H1 (cell line): ENCODE results near the gene SMG7. TPM values are rescaled to one million over a fixed set of nuclear protein-coding genes. Genes with fewer than 3 reads are reported as not detected.

Source experiments
- CTCF ChIA-PET: fragments of 300-600 bp; sonication (Branson Sonifier 250); formaldehyde crosslinking; loops from one replicate; lab custom pipeline; 2021; ENCODE audit not compliant: partially characterized antibody; lab: Charles Lee
- POLR2A ChIA-PET: fragments of 300-600 bp; sonication (Branson Sonifier 250); formaldehyde crosslinking; loops from one replicate; lab custom pipeline; 2021; ENCODE audit warnings: inconsistent platforms; ENCODE audit not compliant: partially characterized antibody; lab: Charles Lee
- DNase-seq, 2 experiments: peaks; one replicate each; pipeline versions ENCODE4 v3.0.0 to v3.0.0-alpha.2; 2010 to 2022; ENCODE audit warnings: low spot score in 2 of 2, low read depth in 1 of 2, mixed read lengths in 1 of 2
- FAIRE-seq: peaks from 2 replicates; lab custom pipeline; 2011; peaks lifted over from hg19 to GRCh38; lab: Jason Lieb, UNC
- H2AFZ ChIP-seq: 2 replicates; pipeline ENCODE4 v1.8.1; 2012; ENCODE audit warnings: low read length, inconsistent platforms
- H2AK5ac ChIP-seq: 2 replicates; pipeline ENCODE4 v1.6.1; 2013; ENCODE audit warnings: low read depth, low read length
- H2BK120ac ChIP-seq: replicated peaks from 2 replicates; pipeline ENCODE3; 2013; ENCODE audit warnings: low read depth, low read length, inconsistent platforms
- H2BK12ac ChIP-seq: 2 replicates; pipeline ENCODE4 v1.6.1; 2013; ENCODE audit warnings: low read depth, low read length
- H2BK15ac ChIP-seq: 2 replicates; pipeline ENCODE4 v1.6.1; 2013; ENCODE audit warnings: low read length
- H2BK20ac ChIP-seq: 2 replicates; pipeline ENCODE4 v1.6.1; 2013; ENCODE audit warnings: low read length
- H2BK5ac ChIP-seq: 2 replicates; pipeline ENCODE4 v1.6.1; 2013; ENCODE audit warnings: low read depth, low read length
- H3K14ac ChIP-seq: 2 replicates; pipeline ENCODE4 v1.6.1; 2013; ENCODE audit warnings: inconsistent platforms; ENCODE audit not compliant: insufficient read length
- H3K18ac ChIP-seq: 2 replicates; pipeline ENCODE4 v1.6.1; 2013; ENCODE audit warnings: low read length; ENCODE audit errors: extremely low read depth
- H3K23ac ChIP-seq: 2 replicates; pipeline ENCODE4 v1.6.1; 2013; ENCODE audit warnings: inconsistent platforms; ENCODE audit not compliant: insufficient read length
- H3K23me2 ChIP-seq: 2 replicates; pipeline ENCODE4 v1.6.1; 2013; ENCODE audit warnings: low read depth, low read length
- H3K27ac ChIP-seq: 2 replicates; pipeline ENCODE4 v1.6.1; 2011; ENCODE audit warnings: low read depth, low read length, inconsistent platforms
- H3K27me3 ChIP-seq, 4 experiments: replicated peaks in 1 of 4; 1 replicate in 1 of 4; 2 replicates in 3 of 4; pipeline versions ENCODE4 v1.6.1 to v1.8.1; 2011 to 2013; ENCODE audit warnings: low read length in 3 of 4, mild to moderate bottlenecking in 3 of 4, inconsistent platforms in 2 of 4, mixed read lengths in 2 of 4, moderate library complexity in 1 of 4; ENCODE audit not compliant: control insufficient read depth in 3 of 4, insufficient read depth in 3 of 4; ENCODE audit errors: extremely low read depth in 1 of 4
- H3K36me3 ChIP-seq, 4 experiments: 2 replicates each; pipeline versions ENCODE4 v1.6.1 to v1.8.1; 2011 to 2013; ENCODE audit warnings: mild to moderate bottlenecking in 4 of 4, low read length in 3 of 4, moderate library complexity in 2 of 4, control low read depth in 1 of 4, inconsistent platforms in 1 of 4; ENCODE audit not compliant: insufficient read depth in 4 of 4, control insufficient read depth in 2 of 4
- H3K4ac ChIP-seq: replicated peaks from 2 replicates; pipeline ENCODE3; 2013; ENCODE audit warnings: low read length, low read depth, mixed read lengths, inconsistent platforms; ENCODE audit not compliant: insufficient read length
- H3K4me1 ChIP-seq, 4 experiments: replicated peaks in 1 of 4; 1 replicate in 1 of 4; 2 replicates in 3 of 4; pipeline versions ENCODE4 v1.6.1 to v1.8.1; 2011 to 2013; ENCODE audit warnings: low read length in 3 of 4, inconsistent platforms in 2 of 4, mixed read lengths in 1 of 4; ENCODE audit not compliant: insufficient read depth in 4 of 4, control insufficient read depth in 3 of 4
- H3K4me2 ChIP-seq, 2 experiments: 2 replicates each; pipeline versions ENCODE4 v1.6.1 to v1.8.1; 2011 to 2013; ENCODE audit warnings: low read depth in 2 of 2, low read length in 2 of 2, control low read depth in 1 of 2, inconsistent platforms in 1 of 2, mild to moderate bottlenecking in 1 of 2; ENCODE audit not compliant: insufficient read depth in 1 of 2
- H3K4me3 ChIP-seq, 4 experiments: fragments of 200-600, 300-600 bp in 1 of 4; sonication (generic), shearing (Covaris generic), sonication (Bioruptor Twin) in 1 of 4; 2 replicates each; pipeline versions ENCODE4 v1.5.1 to v1.8.1; 2011 to 2016; ENCODE audit warnings: low read length in 4 of 4, low read depth in 3 of 4, control low read depth in 2 of 4, inconsistent platforms in 2 of 4, mild to moderate bottlenecking in 2 of 4, mixed read lengths in 1 of 4, moderate library complexity in 1 of 4; ENCODE audit not compliant: insufficient read depth in 2 of 4; ENCODE audit errors: extremely low read depth in 1 of 4
- H3K56ac ChIP-seq: replicated peaks from 2 replicates; pipeline ENCODE3; 2013; ENCODE audit warnings: low read depth, mild to moderate bottlenecking, mixed read lengths, low read length, inconsistent platforms; ENCODE audit not compliant: insufficient read length
- H3K79me1 ChIP-seq: 2 replicates; pipeline ENCODE4 v1.6.1; 2013; ENCODE audit warnings: low read depth, low read length, control low read depth
- H3K79me2 ChIP-seq, 2 experiments: 2 replicates each; pipeline versions ENCODE4 v1.6.1 to v1.8.1; 2012 to 2013; ENCODE audit warnings: low read length in 2 of 2, mild to moderate bottlenecking in 2 of 2, inconsistent platforms in 1 of 2; ENCODE audit not compliant: insufficient read depth in 2 of 2, control insufficient read depth in 1 of 2
- H3K9ac ChIP-seq, 4 experiments: replicated peaks in 1 of 4; 1 replicate in 1 of 4; 2 replicates in 3 of 4; pipeline versions ENCODE4 v1.6.1 to v1.8.1; 2011 to 2013; ENCODE audit warnings: low read depth in 3 of 4, low read length in 3 of 4, control low read depth in 2 of 4, mild to moderate bottlenecking in 2 of 4, moderate library complexity in 2 of 4, inconsistent platforms in 1 of 4; ENCODE audit errors: extremely low read depth in 1 of 4
- H3K9me3 ChIP-seq, 2 experiments: 2 replicates each; pipeline versions ENCODE4 v1.6.1 to v1.8.1; 2012 to 2013; ENCODE audit warnings: mild to moderate bottlenecking in 2 of 2, moderate library complexity in 2 of 2, control low read depth in 1 of 2, inconsistent platforms in 1 of 2, low read depth in 1 of 2, low read length in 1 of 2, mixed read lengths in 1 of 2; ENCODE audit not compliant: insufficient read depth in 2 of 2
- H4K20me1 ChIP-seq, 2 experiments: replicated peaks in 1 of 2; 2 replicates each; pipeline versions ENCODE3 to v1.8.1; 2011 to 2013; ENCODE audit warnings: inconsistent platforms in 2 of 2, low read length in 2 of 2, mild to moderate bottlenecking in 1 of 2; ENCODE audit not compliant: insufficient read depth in 2 of 2, control insufficient read depth in 1 of 2
- H4K5ac ChIP-seq: 2 replicates; pipeline ENCODE4 v1.6.1; 2013; ENCODE audit warnings: low read length, low read depth, mixed read lengths, inconsistent platforms; ENCODE audit not compliant: insufficient read length
- H4K8ac ChIP-seq: 2 replicates; pipeline ENCODE4 v1.8.0; 2013; ENCODE audit warnings: mild to moderate bottlenecking, moderate library complexity, low read length, inconsistent platforms; ENCODE audit not compliant: insufficient read depth; ENCODE audit errors: extremely low read depth
- H4K91ac ChIP-seq: replicated peaks from 2 replicates; pipeline ENCODE3; 2013; ENCODE audit warnings: low read length, mixed read lengths, inconsistent platforms; ENCODE audit not compliant: insufficient read length
- CREB1 ChIP-seq: IDR thresholded peaks from 2 replicates; pipeline ENCODE4 v1.6.1; 2012; ENCODE audit warnings: inconsistent platforms
- POLR2A ChIP-seq, 2 experiments: IDR thresholded peaks; 1 replicate in 1 of 2; 2 replicates in 1 of 2; pipeline ENCODE4 v1.6.1; 2011; ENCODE audit warnings: low read depth in 2 of 2, low read length in 2 of 2, mild to moderate bottlenecking in 2 of 2; ENCODE audit errors: control extremely low read depth in 1 of 2
- RFX5 ChIP-seq: IDR thresholded peaks from 2 replicates; pipeline ENCODE4 v1.6.1; 2011; ENCODE audit warnings: low read depth, low read length, improper control_type of control experiment, borderline replicate concordance
- RNF2 ChIP-seq: fragments of 200-900, 300-1000 bp; sonication (generic); IDR thresholded peaks from 2 replicates; pipeline ENCODE4 v1.7.1; 2016; ENCODE audit warnings: borderline replicate concordance, low read depth, mild to moderate bottlenecking, antibody characterized with exemption, low read length; ENCODE audit not compliant: poor library complexity, severe bottlenecking; ENCODE audit errors: missing control alignments
- USF2 ChIP-seq: IDR thresholded peaks from 2 replicates; pipeline ENCODE4 v1.6.1; 2011; ENCODE audit warnings: low read length, improper control_type of control experiment
- WGBS, 2 experiments: shearing (Covaris generic) in 1 of 2; methylation state at CpG; one replicate each; pipeline versions ENCODE4 v1.1.6 to v1.1.7; 2013 to 2015; ENCODE audit warnings: low lambda C conversion rate in 2 of 2, mixed read lengths in 2 of 2, inconsistent platforms in 1 of 2, low coverage in 1 of 2, missing lambda C conversion rate in 1 of 2; ENCODE audit not compliant: insufficient replicate concordance in 2 of 2, insufficient coverage in 1 of 2, insufficient read length in 1 of 2; ENCODE audit errors: extremely low coverage in 1 of 2, missing lambda C conversion rate in 1 of 2; 5-methylcytosine and 5-hydroxymethylcytosine counted together
- polyA plus RNA-seq, 7 experiments: library from polyadenylated mRNA; depleted of rRNA in 3 of 7; stranded (reverse) in 5 of 7; unstranded in 2 of 7; fragments of >200 nt in 5 of 7; fragments of 200-250 nt in 2 of 7; gene quantifications; 1 replicate in 5 of 7; 2 replicates in 1 of 7; 4 replicates in 1 of 7; pipeline versions ENCODE4 v1.2.1 to v1.2.3, GENCODE V29; 2011 to 2013; ENCODE audit warnings: missing spikeins in 2 of 7, mixed read lengths in 2 of 7
- total RNA-seq: library from RNA; stranded (reverse); fragmentation: NEBNext Ultra II Directional; extraction: Animal tissue kit (Norgen Biotek cat#: 25700); gene quantifications from 2 replicates; pipeline ENCODE4 v1.2.1, GENCODE V29; 2021

The SMG7 gene
- total and polyA plus RNA-seq, 2 of the 8 experiments (the other 6 are each of a cell fraction or from before 2014, with no cell fraction given), result 39.3 to 65.6 TPM

GRCh38 chr1:183569801-183570200 lies 97.5 kb downstream of the SMG7 start:
- TF ChIP-seq CREB1, result no peak
- no peak for TF ChIP-seq POLR2A (IDR thresholded peaks at IDR 0.05; ENCODE audit: control extremely low read depth in 1 of 2, low read depth in 2 of 2, low read length in 2 of 2)
- TF ChIP-seq USF2, result no peak
- no peak for TF ChIP-seq RFX5
- TF ChIP-seq RNF2, result no peak
- H3K4me3 ChIP-seq, result no peak overlapping the region
- 89% methylated on average over 3 of the region's 3 CpGs; no CpG with 5 or more reads in 1 of the 2 experiments for WGBS, 2 experiments

More at GRCh38 chr1:183569801-183570200, 97.5 kb downstream of the SMG7 start:
- H3K27me3 ChIP-seq, result no peaks in the 10 kb centered on the region
- H3K23ac ChIP-seq, result no peak overlapping the region
- no peak overlapping the region for H2BK20ac ChIP-seq
- DNase-seq (no peak), FAIRE-seq (no peak)
- H2BK12ac ChIP-seq, result no peak overlapping the region
- H3K9ac ChIP-seq, result no peak overlapping the region
- no peaks in the 10 kb centered on the region; a peak in 1 of 8 replicates for H3K36me3 ChIP-seq
- H2AK5ac ChIP-seq, result no peak overlapping the region
- H3K9me3 ChIP-seq, result no peaks in the 10 kb centered on the region
- ChIA-PET CTCF (interaction anchor here (0.5 to 2.2 kb wide), 7 partner anchors 10 to 607 kb away, joined by 3 to 9 read pairs (median 4); no protein-coding TSS in a partner anchor), POLR2A (interaction anchor here (1.6 to 2.2 kb wide), 2 partner anchors 9 to 22 kb away, joined by 3 to 10 read pairs; no protein-coding TSS in a partner anchor)
- H3K4me2 ChIP-seq, result no peak overlapping the region
- H2AFZ ChIP-seq, result no peak overlapping the region
- H4K8ac ChIP-seq, result no peak overlapping the region
- H4K91ac ChIP-seq, result no peak overlapping the region
- no peak overlapping the region for H2BK120ac ChIP-seq
- H3K79me1 ChIP-seq, result no peaks in the 10 kb centered on the region
- H2BK15ac ChIP-seq, result no peak overlapping the region
- no peak overlapping the region for H2BK5ac ChIP-seq
- no peak overlapping the region for H3K18ac ChIP-seq
- no peaks in the 10 kb centered on the region for H3K79me2 ChIP-seq
- no peak overlapping the region for H3K4ac ChIP-seq
- H3K4me1 ChIP-seq, result no peaks in the 10 kb centered on the region
- H3K56ac ChIP-seq, result no peak overlapping the region
- H3K23me2 ChIP-seq, result no peaks in the 10 kb centered on the region
- no peaks in the 10 kb centered on the region for H4K20me1 ChIP-seq
- no peak overlapping the region for H4K5ac ChIP-seq
- no peak overlapping the region for H3K27ac ChIP-seq
- no peak overlapping the region for H3K14ac ChIP-seq
